HG03460 (cell line): Measurements from ENCODE around the gene MEGF10.

Experiments
- ATAC-seq: cut with Tn5 transposase; IDR thresholded peaks from one replicate; pipeline ENCODE4 v1.9.1; 2021; ENCODE audit not compliant: unreplicated experiment

MEGF10 gene

GRCh38 chr5:127363403-127363802, 72.8 kb downstream of the MEGF10 start:
- ATAC-seq: no peak

GRCh38 chr5:127367029-127367428, 76.4 kb downstream of the MEGF10 start:
- no peak for ATAC-seq

- no peak for ATAC-seq
These were observed 77.4 kb downstream of the MEGF10 start for GRCh38 chr5:127367946-127368465.

- ATAC-seq: no peak
These were observed 79.2 kb downstream of the MEGF10 start for GRCh38 chr5:127369796-127370195.

GRCh38 chr5:127370631-127371030, 80.0 kb downstream of the MEGF10 start:
- no peak for ATAC-seq

- no peak for ATAC-seq
These were observed 83.4 kb downstream of the MEGF10 start for GRCh38 chr5:127373858-127374491.

GRCh38 chr5:127375124-127375523, 84.5 kb downstream of the MEGF10 start:
- no peak for ATAC-seq

- ATAC-seq: no peak
These were observed 85.0 kb downstream of the MEGF10 start for GRCh38 chr5:127375544-127376091.

- ATAC-seq: no peak
These were observed 87.1 kb downstream of the MEGF10 start for GRCh38 chr5:127377651-127378050.

GRCh38 chr5:127385936-127386335, 95.3 kb downstream of the MEGF10 start:
- no peak for ATAC-seq

- no peak for ATAC-seq
These were observed 96.0 kb downstream of the MEGF10 start for GRCh38 chr5:127386557-127386956.

GRCh38 chr5:127389601-127390000, 99.0 kb downstream of the MEGF10 start:
- no peak for ATAC-seq

GRCh38 chr5:127392762-127393161, 102.2 kb downstream of the MEGF10 start:
- no peak for ATAC-seq

GRCh38 chr5:127396490-127397155, 106.0 kb downstream of the MEGF10 start:
- no peak for ATAC-seq

GRCh38 chr5:127398508-127398907, 107.9 kb downstream of the MEGF10 start:
- ATAC-seq: no peak

GRCh38 chr5:127399068-127399467, 108.5 kb downstream of the MEGF10 start:
- ATAC-seq: no peak

GRCh38 chr5:127400539-127400938, 109.9 kb downstream of the MEGF10 start:
- no peak for ATAC-seq

GRCh38 chr5:127400946-127401670, 110.5 kb downstream of the MEGF10 start:
- ATAC-seq: no peak

GRCh38 chr5:127402361-127402760, 111.8 kb downstream of the MEGF10 start:
- ATAC-seq: no peak

GRCh38 chr5:127404190-127404589, 113.6 kb downstream of the MEGF10 start:
- no peak for ATAC-seq

- ATAC-seq: no peak
These were observed 115.9 kb downstream of the MEGF10 start for GRCh38 chr5:127406326-127407121.
